Measurements from ENCODE around the gene IQCN.

The IQCN gene

GRCh38 chr19:18281082-18282020 is 7.1 kb upstream of the IQCN start, which contains the start of gene JUND (continued):
- TF ChIP-seq OSR2 (tag by site-specific recombination; IDR thresholded peaks at IDR 0.05) (no peak), ZNF518A (tag by site-specific recombination; conservative IDR thresholded peaks at IDR 0.05; ENCODE audit: low read depth) (no peak), ZNF791 (tag by site-specific recombination; IDR thresholded peaks at IDR 0.05) (no peak), KLF16 (tag by site-specific recombination; IDR thresholded peaks at IDR 0.05) (no peak), BCL11A (tag by site-specific recombination; IDR thresholded peaks at IDR 0.05; ENCODE audit: low read depth) (no peak), ZNF658 (tag by site-specific recombination; IDR thresholded peaks at IDR 0.05) (no peak), KLF7 (tag by site-specific recombination; IDR thresholded peaks at IDR 0.05; ENCODE audit: borderline replicate concordance) (no peak), ZNF311 (tag by site-specific recombination; IDR thresholded peaks at IDR 0.05; ENCODE audit: borderline replicate concordance) (no peak), PRDM2 (tag by site-specific recombination; IDR thresholded peaks at IDR 0.05; ENCODE audit: borderline replicate concordance) (no peak), REST (tag by site-specific recombination; IDR thresholded peaks at IDR 0.05) (no peak), ZNF610 (tag by site-specific recombination; IDR thresholded peaks at IDR 0.05; ENCODE audit: borderline replicate concordance) (no peak), PRDM6 (tag by site-specific recombination; IDR thresholded peaks at IDR 0.05) (no peak), ZBTB26 (tag by site-specific recombination; optimal IDR thresholded peaks at IDR 0.05) (peak; percentile 63), ZSCAN18 (tag by site-specific recombination; IDR thresholded peaks at IDR 0.05) (no peak), ZNF585B (tag by site-specific recombination; IDR thresholded peaks at IDR 0.05) (no peak), ZNF146 (tag by site-specific recombination; IDR thresholded peaks at IDR 0.05) (no peak), ZNF558 (tag by site-specific recombination; IDR thresholded peaks at IDR 0.05) (no peak), ZNF626 (tag by site-specific recombination; IDR thresholded peaks at IDR 0.05) (no peak), ZFP3 (tag by site-specific recombination; IDR thresholded peaks at IDR 0.05; ENCODE audit: low read depth) (no peak)
